HepG2 (cell line): ENCODE data around the gene SPAG4. TPM values are rescaled to one million over a fixed set of nuclear protein-coding genes. Genes with fewer than 3 reads are reported as not detected.
A peak's percentile ranks its signal among the peaks of the same experiment; 100 is the strongest.

ENCODE experiments used
- ATAC-seq: fragments of 200-7000 bp; cut with Tn5 transposase; 3 replicates; pipeline ENCODE4 v1.9.1; 2020; ENCODE audit warnings: mild to moderate bottlenecking, moderate library complexity
- BruUV-seq: library from RNA; stranded (reverse); fragments of 400-500 nt; replicated peaks from 2 replicates; lab custom pipeline; 2021; lab: Mats Ljungman, UMichigan
- CTCF ChIA-PET: fragments of 300-600 bp; formaldehyde crosslinking; extraction: SDS; loops from one replicate; lab custom pipeline; 2021; ENCODE audit warnings: low total read pairs, inconsistent platforms, low intra/inter-chr PET ratio; lab: Yijun Ruan, JAX
- POLR2A ChIA-PET: fragments of 350-600 bp; sonication (Branson Sonifier 250); formaldehyde crosslinking; loops from one replicate; lab custom pipeline; 2020; ENCODE audit warnings: antibody characterized with exemption, inconsistent platforms; lab: Yijun Ruan, JAX
- DNase-seq: peaks from one replicate; pipeline ENCODE4 v3.0.0-alpha.2; 2015; ENCODE audit warnings: low spot score
- FAIRE-seq: peaks from 3 replicates; lab custom pipeline; 2011; peaks lifted over from hg19 to GRCh38; lab: Jason Lieb, UNC
- H2AFZ ChIP-seq: one replicate; pipeline ENCODE4 v1.6.1; 2011; ENCODE audit warnings: low read length, inconsistent platforms
- H3K27ac ChIP-seq: fragments of 300-600 bp; 3 replicates; pipeline ENCODE4 v1.8.0; 2011; ENCODE audit warnings: mixed run types, mild to moderate bottlenecking, mixed read lengths, low read length, inconsistent platforms; ENCODE audit not compliant: insufficient read depth; ENCODE audit errors: extremely low read length
- H3K27me3 ChIP-seq, 2 experiments: fragments of 200-600 bp in 1 of 2; 2 replicates in 1 of 2; 3 replicates in 1 of 2; pipeline versions ENCODE4 v1.6.0 to v1.8.0; 2011; ENCODE audit warnings: low read length in 2 of 2, mild to moderate bottlenecking in 2 of 2, moderate library complexity in 2 of 2, inconsistent platforms in 1 of 2; ENCODE audit not compliant: insufficient read depth in 2 of 2, control insufficient read depth in 1 of 2
- H3K36me3 ChIP-seq, 2 experiments: fragments of 200-600 bp in 1 of 2; replicated peaks in 1 of 2; 2 replicates in 1 of 2; 3 replicates in 1 of 2; pipeline versions ENCODE4 v1.5.1 to v1.8.0; 2011; ENCODE audit warnings: low read length in 2 of 2, inconsistent platforms in 1 of 2; ENCODE audit not compliant: insufficient read depth in 2 of 2, control insufficient read depth in 1 of 2
- H3K4me1 ChIP-seq: 2 replicates; pipeline ENCODE4 v1.5.1; 2012; ENCODE audit warnings: low read length, inconsistent platforms; ENCODE audit not compliant: insufficient read depth
- H3K4me2 ChIP-seq: 2 replicates; pipeline ENCODE4 v1.6.0; 2011; ENCODE audit warnings: low read depth, low read length, inconsistent platforms
- H3K4me3 ChIP-seq, 3 experiments: fragments of 200-600 bp in 1 of 3; sonication (generic), shearing (Covaris generic) in 1 of 3; replicated peaks in 1 of 3; 2 replicates each; pipeline ENCODE4 v1.5.1; 2011 to 2016; ENCODE audit warnings: low read length in 3 of 3, inconsistent platforms in 2 of 3, low read depth in 2 of 3, mild to moderate bottlenecking in 2 of 3, control low read depth in 1 of 3, mixed read lengths in 1 of 3; ENCODE audit not compliant: insufficient read depth in 1 of 3
- H3K79me2 ChIP-seq: one replicate; pipeline ENCODE4 v1.6.1; 2011; ENCODE audit warnings: low read length, inconsistent platforms; ENCODE audit not compliant: insufficient read depth
- H3K9ac ChIP-seq: 2 replicates; pipeline ENCODE4 v1.6.0; 2011; ENCODE audit warnings: mild to moderate bottlenecking, low read depth, low read length, inconsistent platforms; ENCODE audit not compliant: insufficient read depth
- H3K9me3 ChIP-seq: 2 replicates; pipeline ENCODE4 v1.5.1; 2012; ENCODE audit warnings: mild to moderate bottlenecking, low read length
- H4K20me1 ChIP-seq: 2 replicates; pipeline ENCODE4 v1.6.0; 2011; ENCODE audit warnings: inconsistent platforms, mild to moderate bottlenecking, low read length, moderate library complexity; ENCODE audit not compliant: insufficient read depth
- HNF1B ChIP-seq: sonication (generic); formaldehyde crosslinking; IDR thresholded peaks from 2 replicates; pipeline ENCODE4 v1.5.1; 2020; ENCODE audit warnings: mild to moderate bottlenecking, moderate library complexity, missing genetic modification reagents
- KAT8 ChIP-seq: IDR thresholded peaks from 2 replicates; pipeline ENCODE4 v1.6.1; 2016; ENCODE audit warnings: missing genetic modification reagents, missing compliant biosample characterization
- PRDM4 ChIP-seq: sonication (generic); formaldehyde crosslinking; IDR thresholded peaks from 2 replicates; pipeline ENCODE4 v1.9.0; 2021; ENCODE audit warnings: missing genetic modification reagents, borderline replicate concordance
- ZBTB34 ChIP-seq: sonication (generic); formaldehyde crosslinking; IDR thresholded peaks from 2 replicates; pipeline ENCODE4 v1.8.0; 2022; ENCODE audit warnings: mild to moderate bottlenecking, missing genetic modification reagents
- ZBTB38 ChIP-seq: sonication (generic); formaldehyde crosslinking; IDR thresholded peaks from 2 replicates; pipeline ENCODE4 v1.5.1; 2020; ENCODE audit warnings: mild to moderate bottlenecking, missing genetic modification reagents
- ZNF136 ChIP-seq: sonication (generic); formaldehyde crosslinking; IDR thresholded peaks from 2 replicates; pipeline ENCODE4 v1.8.1; 2022; ENCODE audit warnings: low read depth, mild to moderate bottlenecking, moderate library complexity, missing genetic modification reagents
- ZNF510 ChIP-seq: sonication (generic); formaldehyde crosslinking; IDR thresholded peaks from 2 replicates; pipeline ENCODE4 v1.4.0; 2020; ENCODE audit warnings: low read depth, mild to moderate bottlenecking, missing genetic modification reagents
- ZNF678 ChIP-seq: sonication (generic); formaldehyde crosslinking; IDR thresholded peaks from 2 replicates; pipeline ENCODE4 v1.4.0; 2020; ENCODE audit warnings: mild to moderate bottlenecking, missing genetic modification reagents
- ZNF782 ChIP-seq: sonication (generic); formaldehyde crosslinking; IDR thresholded peaks from 2 replicates; pipeline ENCODE4 v1.4.0; 2020; ENCODE audit warnings: missing genetic modification reagents, mild to moderate bottlenecking, borderline replicate concordance
- WGBS: methylation state at CpG from one replicate; pipeline ENCODE4 v1.1.6; 2017; ENCODE audit warnings: low lambda C conversion rate; 5-methylcytosine and 5-hydroxymethylcytosine counted together
- in situ Hi-C: cut with HindIII; loops from 2 replicates; pipeline ENCODE4 v1.10.0; 2017; ENCODE audit warnings: low pct_unique_long_range_greater_than_20kb; ENCODE audit not compliant: extremely low pct_ligation_motif_present
- intact Hi-C: fragments of 100-400 bp; cut with micrococcal nuclease; formaldehyde crosslinking; loops from one replicate; pipeline ENCODE4 v1.10.0; 2022; ENCODE audit not compliant: unreplicated experiment
- polyA plus RNA-seq, 8 experiments: library from polyadenylated mRNA; depleted of rRNA in 3 of 8; stranded (reverse) in 7 of 8; unstranded in 1 of 8; fragments of >200 nt; fragmentation: Illumina TruSeq in 4 of 8; extraction: Trizol in 4 of 8; gene quantifications; 2 replicates each; pipeline versions ENCODE4 v1.2.1 to v1.2.3, GENCODE V29; 2011 to 2016; ENCODE audit warnings: low read depth in 4 of 8, missing spikeins in 1 of 8, mixed read lengths in 1 of 8; ENCODE audit not compliant: insufficient read depth in 1 of 8
- total RNA-seq, 5 experiments: library from RNA; depleted of rRNA; stranded (reverse); fragments of >200 nt; fragmentation: Illumina TruSeq; extraction: Trizol; gene quantifications; 2 replicates each; pipeline ENCODE4 v1.2.3, GENCODE V29; 2016; ENCODE audit warnings: low read depth in 1 of 5

Gene SPAG4
- total and polyA plus RNA-seq, 2 of the 13 experiments (the other 11 are each of a cell fraction or from before 2014, with no cell fraction given) = 5.8 to 137 TPM

GRCh38 chr20:35665949-35666288, 50.3 kb downstream of the SPAG4 start:
- Histone ChIP-seq H3K79me2 (peaks cover 39% of the 10 kb centered on the region), H3K9me3 (no peaks in the 10 kb centered on the region), H2AFZ (no peak overlapping the region), H3K27ac (no peak overlapping the region), H3K36me3 (peaks cover 5 to 23% of the 10 kb centered on the region in 2 experiments; a peak in 4 of 5 replicates), H3K27me3 (no peaks in the 10 kb centered on the region; a peak in 1 of 5 replicates), H3K4me2 (no peak overlapping the region), H3K4me1 (peaks cover 29% of the 10 kb centered on the region), H4K20me1 (peaks cover 32% of the 10 kb centered on the region), H3K4me3 (no peak overlapping the region), H3K9ac (no peak overlapping the region)
- BruUV-seq = no TSS peak
- intact Hi-C loops (loop anchor here (2.0 kb wide), 2 partner anchors 33 to 49 kb away; partner anchors contain the start of genes NFS1 and ROMO1), in situ Hi-C loops (no loop called here)
- ChIA-PET CTCF (no interaction called here), POLR2A (interaction anchor here (0.6 to 4.6 kb wide), 9 partner anchors 10 to 124 kb away, joined by 3 to 73 read pairs (median 5); partner anchors contain the start of genes ERGIC3, NFS1, RBM39 and ROMO1)
- DNase-seq (no peak), ATAC-seq (no peak), FAIRE-seq (no peak)
- WGBS = 97% methylated on average over 17 of the region's 17 CpGs
- TF ChIP-seq ZBTB38 (CRISPR knock-in tag) (peak; percentile 65), ZNF136 (CRISPR knock-in tag) (no peak), KAT8 (CRISPR knock-in tag) (no peak), PRDM4 (CRISPR knock-in tag) (0 out of 2 replicates have a peak, but pooled peaks have one; percentile 52), ZNF678 (0 out of 2 replicates have a peak, but pooled peaks have one; percentile 45), ZBTB34 (CRISPR knock-in tag) (peak; percentile 28; the same call in 1 of the 2 replicates), HNF1B (CRISPR knock-in tag) (no peak), ZNF510 (CRISPR knock-in tag) (no peak), ZNF782 (CRISPR knock-in tag) (0 out of 2 replicates have a peak, but pooled peaks have one; percentile 58)
